Measurements from ENCODE around the gene MAD2L1BP.

The MAD2L1BP gene

DNA sequence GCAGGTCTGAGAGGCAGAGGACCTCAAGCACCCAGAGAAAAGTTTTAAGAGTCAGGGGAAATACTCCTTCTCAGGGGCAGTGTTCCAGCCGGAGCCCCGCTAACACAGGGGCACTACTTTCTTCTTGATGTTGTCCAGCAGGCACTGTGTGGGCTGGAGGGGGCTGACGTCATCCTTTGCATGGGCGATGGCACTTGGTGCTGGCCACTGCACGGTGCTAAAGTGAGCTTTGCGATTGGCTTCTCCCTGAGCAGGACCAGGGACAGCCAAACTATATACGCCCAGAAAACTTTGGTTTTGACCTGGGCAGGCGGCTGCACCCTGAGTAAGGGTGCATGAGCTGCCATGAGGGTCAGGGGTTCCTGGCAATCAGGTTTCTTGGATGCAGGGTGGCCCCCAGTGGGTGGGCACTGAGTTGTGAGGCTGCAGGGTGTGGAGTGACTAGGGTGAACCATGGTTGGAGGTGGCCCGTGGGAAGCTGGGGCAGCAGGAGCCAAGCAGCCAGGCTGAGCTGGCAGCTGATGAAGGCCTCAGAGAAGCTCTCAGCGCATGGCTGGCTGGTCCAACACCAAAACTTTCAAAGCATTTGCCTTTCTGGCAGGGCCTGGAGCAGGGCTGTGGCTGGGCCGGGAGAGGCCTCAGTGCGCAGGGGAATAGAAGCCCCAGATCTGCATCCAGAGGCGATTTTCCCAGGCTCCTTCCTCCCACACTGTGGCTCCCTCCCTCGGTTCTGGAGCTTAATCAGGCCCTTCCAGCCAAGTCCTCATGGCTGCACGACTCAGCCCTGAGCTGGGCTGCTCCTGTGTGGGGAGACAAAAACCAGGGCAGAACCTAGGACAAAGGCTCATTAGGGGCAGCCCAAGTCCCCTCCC lies 33.6 kb downstream of the MAD2L1BP start:
- no peak overlapping the region for H3K4me3 ChIP-seq (ENCODE audit: low read depth, low read length)
- DNase-seq (ENCODE audit: low read depth): no peak

DNA sequence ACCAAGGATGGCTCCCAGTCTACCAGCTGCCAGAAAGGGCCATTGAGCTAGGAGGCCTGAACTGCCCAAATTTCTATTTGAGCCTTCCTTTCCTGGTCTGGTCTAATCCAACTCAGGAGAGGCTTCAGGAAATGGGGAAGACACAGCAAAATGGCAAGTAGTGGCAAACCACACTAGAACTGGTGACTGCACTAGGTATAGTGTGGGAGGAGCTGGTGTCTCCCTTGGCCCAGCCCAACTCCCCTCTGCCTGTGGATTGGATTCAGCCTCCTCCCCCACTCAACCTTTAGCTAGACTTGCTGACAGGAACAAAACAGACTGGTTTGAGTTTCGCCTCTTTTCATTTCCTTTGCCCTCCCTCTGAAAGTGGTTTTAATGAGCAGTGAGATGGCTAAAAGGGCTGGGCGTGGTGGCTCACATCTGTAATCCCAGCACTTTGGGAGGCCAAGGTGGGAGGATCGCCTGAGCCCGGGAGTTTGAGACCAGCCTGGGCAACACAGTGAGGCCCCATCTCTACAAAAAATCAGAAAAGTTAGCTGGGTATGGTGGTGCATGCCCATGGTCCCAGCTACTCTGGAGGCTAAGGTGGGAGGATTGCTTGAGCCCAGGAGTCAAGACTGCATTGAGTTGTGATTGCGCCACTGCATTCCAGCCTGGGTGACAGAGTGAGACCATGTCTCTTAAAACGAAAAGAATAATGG lies 34.4 kb downstream of the MAD2L1BP start:
- no peak for TF ChIP-seq MAX (IDR thresholded peaks at IDR 0.05; ENCODE audit: low read depth, low read length)
- no peak for TF ChIP-seq MYC (IDR thresholded peaks at IDR 0.05; ENCODE audit: low read depth, low read length)
- no peak for TF ChIP-seq POLR2A (IDR thresholded peaks at IDR 0.05; ENCODE audit: extremely low read depth, insufficient read length)
- TF ChIP-seq CTCF (IDR thresholded peaks at IDR 0.05; ENCODE audit: low read depth, low read length): no peak
- DNase-seq (ENCODE audit: low read depth): peak; percentile 80
- no peak overlapping the region for H3K4me3 ChIP-seq (ENCODE audit: low read depth, low read length)

More for the DNA sequence above, 33.6 kb downstream of the MAD2L1BP start:
- TF ChIP-seq MYC (IDR thresholded peaks at IDR 0.05; ENCODE audit: low read depth, low read length): no peak
- no peak for TF ChIP-seq CTCF (IDR thresholded peaks at IDR 0.05; ENCODE audit: low read depth, low read length)
- TF ChIP-seq POLR2A (IDR thresholded peaks at IDR 0.05; ENCODE audit: extremely low read depth, insufficient read length): no peak
- no peak for TF ChIP-seq MAX (IDR thresholded peaks at IDR 0.05; ENCODE audit: low read depth, low read length)

- H3K4me3 ChIP-seq (ENCODE audit: low read depth, low read length): no peak overlapping the region
- no peak for TF ChIP-seq MYC (IDR thresholded peaks at IDR 0.05; ENCODE audit: low read depth, low read length)
- no peak for TF ChIP-seq MAX (IDR thresholded peaks at IDR 0.05; ENCODE audit: low read depth, low read length)
- DNase-seq (ENCODE audit: low read depth): no peak
Observed at GRCh38 chr6:43670623-43670986, 35.0 kb downstream of the MAD2L1BP start.

GRCh38 chr6:43671011-43671800 lies 35.6 kb downstream of the MAD2L1BP start:
- TF ChIP-seq CTCF (IDR thresholded peaks at IDR 0.05; ENCODE audit: low read depth, low read length): no peak
- no peak for TF ChIP-seq POLR2A (IDR thresholded peaks at IDR 0.05; ENCODE audit: extremely low read depth, insufficient read length)
- no peak for TF ChIP-seq MAX (IDR thresholded peaks at IDR 0.05; ENCODE audit: low read depth, low read length)
- TF ChIP-seq MYC (IDR thresholded peaks at IDR 0.05; ENCODE audit: low read depth, low read length): no peak
- H3K4me3 ChIP-seq (ENCODE audit: low read depth, low read length): no peak overlapping the region
- no peak for DNase-seq (ENCODE audit: low read depth)

- TF ChIP-seq MAX (IDR thresholded peaks at IDR 0.05; ENCODE audit: low read depth, low read length): no peak
- TF ChIP-seq POLR2A (IDR thresholded peaks at IDR 0.05; ENCODE audit: extremely low read depth, insufficient read length): no peak
- no peak for TF ChIP-seq MYC (IDR thresholded peaks at IDR 0.05; ENCODE audit: low read depth, low read length)
- TF ChIP-seq CTCF (IDR thresholded peaks at IDR 0.05; ENCODE audit: low read depth, low read length): no peak
- no peak overlapping the region for H3K4me3 ChIP-seq (ENCODE audit: low read depth, low read length)
- no peak for DNase-seq (ENCODE audit: low read depth)
Observed at GRCh38 chr6:43671801-43672690, 36.4 kb downstream of the MAD2L1BP start.

Measured in NB4 (cell line).